Activated T-helper 1 cell treated with anti-CD3 and anti-CD28 coated beads, Interleukin-12 subunit alpha, Interleukin-12 subunit beta, Interleukin-2, Interleukin-4 antibody, amounts not matched to agents 30 ng/mL and 10 ng/mL and 1 ng/mL, durations not matched to agents 14 hours and 24 hours and 36 hours (primary cell): ENCODE data around the gene SPO11. TPM values are rescaled to one million over a fixed set of nuclear protein-coding genes. Genes with fewer than 3 reads are reported as not detected.
"Not testable (repeated sequence)": the region's sequence is repeated elsewhere in the genome, so short reads cannot be mapped to it uniquely, and the experiment has no call there.

Experiments
- DNase-seq: peaks from one replicate; pipeline ENCODE4 v3.0.0; 2021; ENCODE audit warnings: low spot score
- H3K27ac Mint-ChIP-seq: one replicate; pipeline ENCODE4 v1.8.0; 2021; ENCODE audit warnings: mild to moderate bottlenecking, mixed read lengths
- H3K27me3 Mint-ChIP-seq: one replicate; pipeline ENCODE4 v1.8.0; 2022; ENCODE audit warnings: mild to moderate bottlenecking, moderate library complexity, mixed read lengths; ENCODE audit not compliant: insufficient read depth
- H3K36me3 Mint-ChIP-seq: one replicate; pipeline ENCODE4 v1.8.0; 2021; ENCODE audit warnings: low read depth, mixed read lengths
- H3K4me1 Mint-ChIP-seq: one replicate; pipeline ENCODE4 v1.8.0; 2021; ENCODE audit warnings: low read depth, mixed read lengths
- H3K4me3 Mint-ChIP-seq: one replicate; pipeline ENCODE4 v1.8.0; 2021; ENCODE audit warnings: mild to moderate bottlenecking, moderate library complexity, mixed read lengths
- H3K9me3 Mint-ChIP-seq: one replicate; pipeline ENCODE4 v1.8.0; 2021; ENCODE audit warnings: mixed read lengths
- intact Hi-C: fragments of 100-400 bp; cut with micrococcal nuclease; formaldehyde crosslinking; loops from one replicate; pipeline ENCODE4 v1.15.1; 2024
- total RNA-seq: library from RNA; stranded (reverse); gene quantifications from 2 replicates; pipeline ENCODE4 v1.2.3, GENCODE V29; 2022

Gene SPO11
- total RNA-seq, 1 donor from 2014 or later, result not detected

- H3K27me3 Mint-ChIP-seq, result peaks cover 37% of the 10 kb centered on the region
These were observed 1.8 kb upstream of the SPO11 start for GRCh38 chr20:57327820-57328219.

GRCh38 chr20:57330998-57331397 is 1.4 kb downstream of the SPO11 start:
- no peaks in the 10 kb centered on the region for H3K4me1 Mint-ChIP-seq
- H3K9me3 Mint-ChIP-seq, result no peaks in the 10 kb centered on the region
- H3K4me3 Mint-ChIP-seq, result no peak overlapping the region
- peaks cover 29% of the 10 kb centered on the region for H3K27me3 Mint-ChIP-seq
- DNase-seq, result no peak
- H3K36me3 Mint-ChIP-seq, result no peaks in the 10 kb centered on the region
- no peak overlapping the region for H3K27ac Mint-ChIP-seq
- intact Hi-C loops, result no loop called here

More at GRCh38 chr20:57327820-57328219, 1.8 kb upstream of the SPO11 start:
- Mint-ChIP-seq H3K27ac (no peak overlapping the region), H3K36me3 (no peaks in the 10 kb centered on the region), H3K4me1 (no peaks in the 10 kb centered on the region), H3K9me3 (no peaks in the 10 kb centered on the region), H3K4me3 (no peak overlapping the region)
- DNase-seq, result no peak
- intact Hi-C loops, result no loop called here

- no peaks in the 10 kb centered on the region for H3K36me3 Mint-ChIP-seq
- H3K9me3 Mint-ChIP-seq, result no peaks in the 10 kb centered on the region
- H3K4me3 Mint-ChIP-seq, result no peak overlapping the region
- intact Hi-C loops, result no loop called here
- no peaks in the 10 kb centered on the region for H3K4me1 Mint-ChIP-seq
- no peak overlapping the region for H3K27ac Mint-ChIP-seq
- H3K27me3 Mint-ChIP-seq, result peaks cover 28% of the 10 kb centered on the region
- no peak for DNase-seq
These were observed 2.8 kb downstream of the SPO11 start for GRCh38 chr20:57332105-57333089.

GRCh38 chr20:57335392-57335791 is 5.8 kb downstream of the SPO11 start:
- Mint-ChIP-seq H3K4me3 (no peak overlapping the region), H3K36me3 (no peaks in the 10 kb centered on the region), H3K27me3 (peaks cover 26% of the 10 kb centered on the region), H3K27ac (no peak overlapping the region), H3K4me1 (no peaks in the 10 kb centered on the region), H3K9me3 (no peaks in the 10 kb centered on the region)
- no peak for DNase-seq
- intact Hi-C loops, result no loop called here

- intact Hi-C loops, result no loop called here
- Mint-ChIP-seq H3K27ac (no peak overlapping the region), H3K4me3 (no peak overlapping the region), H3K9me3 (no peaks in the 10 kb centered on the region), H3K4me1 (no peaks in the 10 kb centered on the region), H3K36me3 (no peaks in the 10 kb centered on the region), H3K27me3 (peaks cover 24% of the 10 kb centered on the region)
- DNase-seq, result no peak
These were observed 12.1 kb downstream of the SPO11 start for GRCh38 chr20:57341663-57342062.

GRCh38 chr20:57342829-57343228 is 13.2 kb downstream of the SPO11 start:
- H3K27me3 Mint-ChIP-seq, result peaks cover 26% of the 10 kb centered on the region
- intact Hi-C loops, result no loop called here

GRCh38 chr20:57346477-57346876 is 16.9 kb downstream of the SPO11 start:
- Mint-ChIP-seq H3K9me3 (no peaks in the 10 kb centered on the region), H3K4me1 (peaks cover 15% of the 10 kb centered on the region), H3K27me3 (peaks cover 26% of the 10 kb centered on the region), H3K4me3 (no peak overlapping the region), H3K36me3 (peaks cover under 1% of the 10 kb centered on the region), H3K27ac (no peak overlapping the region)
- DNase-seq, result peak; percentile 41
- intact Hi-C loops, result loop anchor here (1.0 kb wide), 3 partner anchors 123 to 796 kb away; no protein-coding TSS in a partner anchor

More at GRCh38 chr20:57342829-57343228, 13.2 kb downstream of the SPO11 start:
- Mint-ChIP-seq H3K9me3 (no peaks in the 10 kb centered on the region), H3K4me1 (peaks cover 6% of the 10 kb centered on the region), H3K36me3 (no peaks in the 10 kb centered on the region), H3K4me3 (no peak overlapping the region), H3K27ac (no peak overlapping the region)
- no peak for DNase-seq

- intact Hi-C loops, result no loop called here
- no peak overlapping the region for H3K4me3 Mint-ChIP-seq
- peaks cover 8% of the 10 kb centered on the region for H3K36me3 Mint-ChIP-seq
These were observed 17.8 kb downstream of the SPO11 start for GRCh38 chr20:57347393-57347792.

GRCh38 chr20:57348200-57348921 is 18.8 kb downstream of the SPO11 start:
- DNase-seq, H3K27ac Mint-ChIP-seq, intact Hi-C loops: not testable (repeated sequence)

More at GRCh38 chr20:57347393-57347792, 17.8 kb downstream of the SPO11 start:
- H3K4me1 Mint-ChIP-seq, result peaks cover 24% of the 10 kb centered on the region
- DNase-seq, result no peak
- H3K9me3 Mint-ChIP-seq, result no peaks in the 10 kb centered on the region
- H3K27me3 Mint-ChIP-seq, result peaks cover 21% of the 10 kb centered on the region
- H3K27ac Mint-ChIP-seq, result no peak overlapping the region

GRCh38 chr20:57348922-57349574 is 19.4 kb downstream of the SPO11 start:
- Mint-ChIP-seq H3K27ac (peak overlapping the region; percentile 67), H3K27me3 (peaks cover 10% of the 10 kb centered on the region), H3K36me3 (peaks cover 20% of the 10 kb centered on the region), H3K4me3 (peak overlapping the region; percentile 63), H3K4me1 (peaks cover 32% of the 10 kb centered on the region)
- intact Hi-C loops, DNase-seq, H3K9me3 Mint-ChIP-seq: not testable (repeated sequence)

More at GRCh38 chr20:57348200-57348921, 18.8 kb downstream of the SPO11 start:
- not testable (repeated sequence) for H3K4me3 Mint-ChIP-seq, H3K9me3 Mint-ChIP-seq
- Mint-ChIP-seq H3K27me3 (peaks cover 12% of the 10 kb centered on the region), H3K4me1 (peaks cover 32% of the 10 kb centered on the region), H3K36me3 (peaks cover 15% of the 10 kb centered on the region)

GRCh38 chr20:57350081-57350710 is 20.6 kb downstream of the SPO11 start:
- no peaks in the 10 kb centered on the region for H3K9me3 Mint-ChIP-seq
- DNase-seq, result no peak
- intact Hi-C loops, result loop anchor here (2.0 kb wide), 1 partner anchor 361 kb away; the partner anchor contains the start of gene PMEPA1
- peak overlapping the region; percentile 78 for H3K27ac Mint-ChIP-seq
- H3K27me3 Mint-ChIP-seq, result peaks cover 5% of the 10 kb centered on the region
- H3K4me3 Mint-ChIP-seq, result peak overlapping the region; percentile 74
- peaks cover 32% of the 10 kb centered on the region for H3K4me1 Mint-ChIP-seq
- H3K36me3 Mint-ChIP-seq, result peaks cover 30% of the 10 kb centered on the region

- H3K27me3 Mint-ChIP-seq, DNase-seq, H3K9me3 Mint-ChIP-seq: not testable (repeated sequence)
- Mint-ChIP-seq H3K27ac (peak overlapping the region; percentile 89), H3K4me3 (peak overlapping the region; percentile 96), H3K4me1 (peaks cover 32% of the 10 kb centered on the region), H3K36me3 (peaks cover 33% of the 10 kb centered on the region)
- intact Hi-C loops, result loop anchor here (1.0 to 2.0 kb wide), 5 partner anchors 39 to 958 kb away; partner anchors contain the start of genes AURKA, CSTF1 and PMEPA1
These were observed 21.1 kb downstream of the SPO11 start for GRCh38 chr20:57350726-57351041.
